ENCODE data around the gene CDK5R1. TPM values are rescaled to one million over a fixed set of nuclear protein-coding genes. Genes with fewer than 3 reads are reported as not detected.
"Not testable (repeated sequence)": the region's sequence is repeated elsewhere in the genome, so short reads cannot be mapped to it uniquely, and the experiment has no call there.

Gene CDK5R1
- total RNA-seq, 1 donor from 2014 or later, result 2.2 TPM

DNA sequence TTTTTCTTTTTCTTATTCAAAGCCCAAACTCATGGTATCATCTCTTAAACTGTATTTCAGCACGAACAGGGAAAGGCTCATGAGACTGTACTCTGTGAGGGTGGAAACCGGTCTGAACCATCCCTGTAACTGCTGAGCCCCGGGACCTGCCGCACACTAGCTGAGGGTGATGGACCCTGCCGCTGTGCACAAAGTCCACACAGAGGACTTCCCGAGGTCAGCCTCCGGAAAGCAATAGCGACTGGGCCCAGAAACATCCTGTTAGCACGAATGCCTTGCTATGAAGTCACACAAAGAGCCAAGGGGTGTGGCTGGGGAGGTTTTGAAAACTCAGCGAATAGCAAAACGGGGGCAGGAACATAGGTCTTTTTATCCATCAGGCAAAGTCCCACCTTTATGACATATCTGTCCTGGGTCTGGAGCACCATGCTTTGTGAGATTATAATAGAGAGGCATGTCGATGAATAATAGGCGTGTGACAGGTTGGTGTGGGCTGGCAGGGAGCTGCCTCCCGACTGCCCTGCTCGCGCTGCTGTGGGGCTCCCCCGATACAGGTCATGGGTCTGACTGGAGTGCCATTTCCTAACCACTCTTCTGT lies 33.4 kb downstream of the CDK5R1 start:
- peak overlapping the region; percentile 81 for H3K27ac Mint-ChIP-seq (ENCODE audit: unreplicated experiment)
- TF ChIP-seq, protein P1, sequence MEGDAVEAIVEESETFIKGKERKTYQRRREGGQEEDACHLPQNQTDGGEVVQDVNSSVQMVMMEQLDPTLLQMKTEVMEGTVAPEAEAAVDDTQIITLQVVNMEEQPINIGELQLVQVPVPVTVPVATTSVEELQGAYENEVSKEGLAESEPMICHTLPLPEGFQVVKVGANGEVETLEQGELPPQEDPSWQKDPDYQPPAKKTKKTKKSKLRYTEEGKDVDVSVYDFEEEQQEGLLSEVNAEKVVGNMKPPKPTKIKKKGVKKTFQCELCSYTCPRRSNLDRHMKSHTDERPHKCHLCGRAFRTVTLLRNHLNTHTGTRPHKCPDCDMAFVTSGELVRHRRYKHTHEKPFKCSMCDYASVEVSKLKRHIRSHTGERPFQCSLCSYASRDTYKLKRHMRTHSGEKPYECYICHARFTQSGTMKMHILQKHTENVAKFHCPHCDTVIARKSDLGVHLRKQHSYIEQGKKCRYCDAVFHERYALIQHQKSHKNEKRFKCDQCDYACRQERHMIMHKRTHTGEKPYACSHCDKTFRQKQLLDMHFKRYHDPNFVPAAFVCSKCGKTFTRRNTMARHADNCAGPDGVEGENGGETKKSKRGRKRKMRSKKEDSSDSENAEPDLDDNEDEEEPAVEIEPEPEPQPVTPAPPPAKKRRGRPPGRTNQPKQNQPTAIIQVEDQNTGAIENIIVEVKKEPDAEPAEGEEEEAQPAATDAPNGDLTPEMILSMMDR (IDR thresholded peaks at IDR 0.05; ENCODE audit: unreplicated experiment), result no peak
- H3K4me3 Mint-ChIP-seq (ENCODE audit: unreplicated experiment), result peak overlapping the region; percentile 84
- H3K27me3 Mint-ChIP-seq (ENCODE audit: unreplicated experiment), result peaks cover 4% of the 10 kb centered on the region
- H3K36me3 Mint-ChIP-seq (ENCODE audit: low read depth, unreplicated experiment), result no peaks in the 10 kb centered on the region
- no peaks in the 10 kb centered on the region for H3K9me3 Mint-ChIP-seq (ENCODE audit: unreplicated experiment)
- peaks cover 29% of the 10 kb centered on the region for H3K4me1 Mint-ChIP-seq (ENCODE audit: unreplicated experiment)
- DNase-seq (ENCODE audit: low spot score), result peak; percentile 59

DNA sequence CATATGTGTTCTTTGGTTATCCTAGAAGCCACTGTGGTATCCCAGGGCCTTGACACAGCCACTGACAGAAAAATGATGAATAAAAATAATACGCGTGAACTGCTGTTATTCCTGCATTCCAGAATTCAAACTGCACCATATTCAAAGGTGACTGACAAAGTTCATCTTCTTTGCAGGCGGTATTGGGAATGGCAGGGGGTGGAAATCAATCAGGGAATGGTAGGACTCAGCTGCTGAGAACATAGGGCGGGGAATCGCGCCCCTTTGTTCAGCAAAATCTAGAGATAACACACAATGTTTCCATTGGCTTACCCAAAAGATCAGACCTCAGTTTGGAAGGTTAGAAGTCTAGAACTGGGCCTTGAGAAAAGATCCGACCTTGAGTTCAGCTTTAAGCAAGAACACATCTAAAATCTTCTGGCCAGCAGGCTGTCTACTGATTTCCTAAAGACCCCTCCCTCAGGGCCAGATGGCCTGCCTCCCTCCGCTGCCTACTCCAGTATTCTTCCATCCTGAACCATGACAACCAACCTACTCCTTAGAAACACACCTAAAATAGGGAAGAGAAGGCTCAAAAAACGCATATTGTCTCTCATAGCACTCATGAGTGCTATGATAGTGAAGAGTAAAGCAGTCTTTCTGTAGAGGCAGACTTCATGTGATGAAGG lies 34.1 kb downstream of the CDK5R1 start:
- TF ChIP-seq, protein P1 (IDR thresholded peaks at IDR 0.05; ENCODE audit: unreplicated experiment), result no peak
- H3K27me3 Mint-ChIP-seq (ENCODE audit: unreplicated experiment), result peaks cover 4% of the 10 kb centered on the region
- H3K9me3 Mint-ChIP-seq (ENCODE audit: unreplicated experiment), result no peaks in the 10 kb centered on the region
- H3K4me3 Mint-ChIP-seq (ENCODE audit: unreplicated experiment), result peak overlapping the region; percentile 42
- H3K4me1 Mint-ChIP-seq (ENCODE audit: unreplicated experiment), result peaks cover 29% of the 10 kb centered on the region
- no peaks in the 10 kb centered on the region for H3K36me3 Mint-ChIP-seq (ENCODE audit: low read depth, unreplicated experiment)
- DNase-seq (ENCODE audit: low spot score), result no peak
- peak overlapping the region; percentile 81 for H3K27ac Mint-ChIP-seq (ENCODE audit: unreplicated experiment)

DNA sequence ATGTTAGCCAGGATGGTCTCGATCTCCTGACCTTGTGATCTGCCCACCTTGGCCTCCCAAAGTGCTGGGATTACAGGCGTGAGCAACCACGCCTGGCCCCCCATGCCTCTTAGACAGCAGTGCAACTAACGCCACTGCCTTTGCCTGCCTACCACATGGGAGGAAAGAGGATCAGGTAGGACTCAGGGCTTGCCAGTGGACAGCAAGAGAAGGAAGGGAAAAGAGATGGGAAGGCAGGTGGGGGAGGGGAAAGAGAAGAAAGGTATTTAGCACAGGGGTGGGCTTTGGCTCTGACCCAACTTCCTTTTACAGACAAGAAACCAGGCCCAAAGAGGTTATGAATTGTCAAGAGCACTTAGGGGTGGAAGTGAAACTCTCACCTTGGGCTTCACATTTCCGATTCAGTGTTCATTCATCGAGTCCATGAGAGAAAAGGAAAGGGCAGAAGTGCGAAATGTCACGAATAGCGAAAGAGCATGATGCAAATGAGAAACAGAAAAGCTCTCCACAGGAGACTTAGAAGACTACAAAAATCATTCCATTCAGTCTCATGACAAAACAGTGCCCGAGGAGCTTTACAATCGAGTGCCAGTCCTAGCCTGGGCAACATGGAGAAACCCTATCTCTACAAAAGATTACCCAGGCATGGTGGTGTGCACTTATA lies 36.4 kb downstream of the CDK5R1 start:
- TF ChIP-seq, protein P1 (IDR thresholded peaks at IDR 0.05; ENCODE audit: unreplicated experiment), result no peak

DNA sequence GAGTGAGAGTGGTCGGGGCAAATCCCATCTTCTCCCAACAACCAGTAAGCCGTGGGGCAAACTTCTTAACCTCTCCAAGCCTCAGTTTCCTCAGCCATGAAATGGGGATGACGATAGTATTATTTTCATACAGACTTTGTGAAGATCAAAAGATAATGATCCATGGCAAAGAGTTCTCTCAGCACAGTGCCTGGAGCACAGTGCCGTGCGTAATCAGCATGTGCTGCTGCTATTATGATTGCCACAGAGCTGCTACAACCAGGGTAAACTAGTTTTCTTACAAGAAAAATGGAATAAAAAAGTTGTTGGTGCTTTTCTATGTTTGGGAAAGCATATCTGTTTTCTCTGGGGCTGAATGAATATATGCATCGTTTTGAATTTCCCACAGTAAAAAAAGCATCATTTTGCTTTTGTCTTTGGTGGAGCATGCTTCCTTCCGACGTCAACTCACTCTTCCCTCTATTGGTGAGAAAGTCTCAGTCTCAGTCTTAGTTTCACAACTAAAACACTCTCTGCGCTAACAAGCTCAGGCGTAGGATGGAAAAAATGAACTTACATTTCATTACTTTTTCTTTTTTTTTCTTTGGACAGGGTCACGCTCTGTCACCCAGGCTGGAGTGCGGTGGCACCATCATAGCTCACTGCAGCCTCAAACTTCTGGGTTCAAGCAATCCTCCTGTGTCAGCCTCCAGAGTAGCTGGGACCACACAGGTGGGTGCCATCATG lies 37.2 kb downstream of the CDK5R1 start:
- TF ChIP-seq, protein P1 (IDR thresholded peaks at IDR 0.05; ENCODE audit: unreplicated experiment), result no peak
- DNase-seq (ENCODE audit: low spot score), result no peak
- peaks cover 24% of the 10 kb centered on the region for H3K4me1 Mint-ChIP-seq (ENCODE audit: unreplicated experiment)
- peaks cover 4% of the 10 kb centered on the region for H3K27me3 Mint-ChIP-seq (ENCODE audit: unreplicated experiment)
- H3K27ac Mint-ChIP-seq (ENCODE audit: unreplicated experiment), result no peak overlapping the region
- no peaks in the 10 kb centered on the region for H3K9me3 Mint-ChIP-seq (ENCODE audit: unreplicated experiment)
- no peaks in the 10 kb centered on the region for H3K36me3 Mint-ChIP-seq (ENCODE audit: low read depth, unreplicated experiment)
- H3K4me3 Mint-ChIP-seq (ENCODE audit: unreplicated experiment), result no peak overlapping the region

More for the DNA sequence above, 36.4 kb downstream of the CDK5R1 start:
- Mint-ChIP-seq H3K4me3 (ENCODE audit: unreplicated experiment) (no peak overlapping the region), H3K4me1 (ENCODE audit: unreplicated experiment) (peaks cover 29% of the 10 kb centered on the region), H3K27me3 (ENCODE audit: unreplicated experiment) (peaks cover 4% of the 10 kb centered on the region), H3K9me3 (ENCODE audit: unreplicated experiment) (no peaks in the 10 kb centered on the region), H3K36me3 (ENCODE audit: low read depth, unreplicated experiment) (no peaks in the 10 kb centered on the region), H3K27ac (ENCODE audit: unreplicated experiment) (no peak overlapping the region)
- no peak for DNase-seq (ENCODE audit: low spot score)

DNA sequence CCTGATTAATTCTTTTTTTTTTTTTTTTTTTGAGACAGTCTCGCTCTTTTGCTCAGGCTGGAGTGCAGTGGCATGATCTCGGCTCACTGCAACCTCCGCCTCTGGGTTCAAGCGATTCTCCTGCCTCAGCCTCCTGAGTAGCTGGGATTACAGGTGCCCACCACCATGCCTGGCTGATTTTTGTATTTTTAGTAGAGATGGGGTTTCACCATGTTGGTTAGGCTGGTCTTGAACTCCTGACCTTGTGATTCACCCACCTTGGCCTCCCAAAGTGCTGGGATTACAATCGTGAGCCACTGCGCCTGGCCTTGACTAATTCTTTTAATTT lies 37.7 kb downstream of the CDK5R1 start:
- H3K27me3 Mint-ChIP-seq (ENCODE audit: unreplicated experiment); H3K4me3 Mint-ChIP-seq (ENCODE audit: unreplicated experiment); H3K36me3 Mint-ChIP-seq (ENCODE audit: low read depth, unreplicated experiment); H3K27ac Mint-ChIP-seq (ENCODE audit: unreplicated experiment); H3K9me3 Mint-ChIP-seq (ENCODE audit: unreplicated experiment); DNase-seq (ENCODE audit: low spot score): not testable (repeated sequence)
- peaks cover 24% of the 10 kb centered on the region for H3K4me1 Mint-ChIP-seq (ENCODE audit: unreplicated experiment)

All from endothelial cell (in vitro differentiated cells).